ENCODE data around the gene ATP10B.

ATP10B gene

GRCh38 chr5:160805376-160805775 is 46.6 kb downstream of the ATP10B start:
- no peak for DNase-seq (ENCODE audit: low read depth)
- no peak for TF ChIP-seq CTCF (conservative IDR thresholded peaks at IDR 0.05; ENCODE audit: low read depth, low read length)
- H3K4me3 ChIP-seq (ENCODE audit: low read length) = no peak overlapping the region

- peak; percentile 38 for TF ChIP-seq CTCF (conservative IDR thresholded peaks at IDR 0.05; ENCODE audit: low read depth, low read length)
Observed at GRCh38 chr5:160802592-160802991, 49.4 kb downstream of the ATP10B start.

GRCh38 chr5:160800375-160801275 is 51.4 kb downstream of the ATP10B start:
- no peak for DNase-seq (ENCODE audit: low read depth)
- no peak overlapping the region for H3K4me3 ChIP-seq (ENCODE audit: low read length)
- no peak for TF ChIP-seq CTCF (conservative IDR thresholded peaks at IDR 0.05; ENCODE audit: low read depth, low read length)

More at GRCh38 chr5:160802592-160802991, 49.4 kb downstream of the ATP10B start:
- no peak overlapping the region for H3K4me3 ChIP-seq (ENCODE audit: low read length)
- DNase-seq (ENCODE audit: low read depth) = no peak

GRCh38 chr5:160799184-160799583 is 52.8 kb downstream of the ATP10B start:
- H3K4me3 ChIP-seq (ENCODE audit: low read length) = no peak overlapping the region
- TF ChIP-seq CTCF (conservative IDR thresholded peaks at IDR 0.05; ENCODE audit: low read depth, low read length) = no peak
- no peak for DNase-seq (ENCODE audit: low read depth)

GRCh38 chr5:160797020-160797419 is 55.0 kb downstream of the ATP10B start:
- no peak overlapping the region for H3K4me3 ChIP-seq (ENCODE audit: low read length)
- no peak for TF ChIP-seq CTCF (conservative IDR thresholded peaks at IDR 0.05; ENCODE audit: low read depth, low read length)
- DNase-seq (ENCODE audit: low read depth) = no peak

- TF ChIP-seq CTCF (conservative IDR thresholded peaks at IDR 0.05; ENCODE audit: low read depth, low read length) = no peak
- H3K4me3 ChIP-seq (ENCODE audit: low read length) = no peak overlapping the region
- no peak for DNase-seq (ENCODE audit: low read depth)
Observed at GRCh38 chr5:160793530-160793899, 58.5 kb downstream of the ATP10B start.
